IMR-90 (cell line): ENCODE measurements around the gene AFMID. TPM values are rescaled to one million over a fixed set of nuclear protein-coding genes. Genes with fewer than 3 reads are reported as not detected.

ENCODE experiments used
- ATAC-seq: fragments of 200-7000 bp; cut with Tn5 transposase; 2 replicates; pipeline ENCODE4 v1.9.1; 2020; ENCODE audit warnings: low read depth, mild to moderate bottlenecking, moderate library complexity
- BruUV-seq: library from RNA; stranded (reverse); fragments of 400-500 nt; replicated peaks from 2 replicates; lab custom pipeline; 2021; lab: Mats Ljungman, UMichigan
- CTCF ChIA-PET: fragments of 300-600 bp; formaldehyde crosslinking; extraction: SDS; loops from one replicate; lab custom pipeline; 2021; ENCODE audit warnings: antibody characterized with exemption; lab: Yijun Ruan, JAX
- POLR2A ChIA-PET: fragments of 300-600 bp; sonication (Branson Sonifier 250); formaldehyde crosslinking; loops from one replicate; lab custom pipeline; 2022; ENCODE audit warnings: antibody characterized with exemption; ENCODE audit not compliant: unreplicated experiment; lab: Charles Lee
- DNase-seq: peaks from one replicate; pipeline ENCODE4 v3.0.0; 2013
- H2AFZ ChIP-seq: replicated peaks from 2 replicates; pipeline ENCODE3; 2013; ENCODE audit warnings: low read length, mild to moderate bottlenecking; ENCODE audit not compliant: poor library complexity
- H2AK5ac ChIP-seq: 2 replicates; pipeline ENCODE4 v1.6.1; 2013; ENCODE audit warnings: low read depth, low read length, inconsistent platforms
- H2AK9ac ChIP-seq: replicated peaks from 2 replicates; pipeline ENCODE3; 2013; ENCODE audit warnings: mild to moderate bottlenecking, low read depth, low read length, moderate library complexity; ENCODE audit not compliant: poor library complexity
- H2BK120ac ChIP-seq: 2 replicates; pipeline ENCODE4 v1.6.1; 2013; ENCODE audit warnings: low read depth, low read length, inconsistent platforms
- H2BK15ac ChIP-seq: 3 replicates; pipeline ENCODE4 v1.6.1; 2013; ENCODE audit warnings: low read depth, low read length, inconsistent platforms
- H2BK20ac ChIP-seq: 2 replicates; pipeline ENCODE4 v1.6.1; 2013; ENCODE audit warnings: low read depth, mild to moderate bottlenecking, inconsistent platforms, low read length, moderate library complexity
- H2BK5ac ChIP-seq: 2 replicates; pipeline ENCODE4 v1.6.1; 2013; ENCODE audit warnings: mild to moderate bottlenecking, low read depth, low read length, inconsistent platforms; ENCODE audit not compliant: poor library complexity, severe bottlenecking
- H3K14ac ChIP-seq: replicated peaks from 2 replicates; pipeline ENCODE4 v1.6.1; 2013; ENCODE audit warnings: low read depth, low read length, inconsistent platforms
- H3K18ac ChIP-seq: 2 replicates; pipeline ENCODE4 v1.6.1; 2013; ENCODE audit warnings: low read depth, low read length, control low read depth
- H3K23ac ChIP-seq: 2 replicates; pipeline ENCODE4 v1.6.1; 2013; ENCODE audit warnings: low read depth, low read length, inconsistent platforms
- H3K27ac ChIP-seq: 2 replicates; pipeline ENCODE4 v1.5.1; 2013; ENCODE audit warnings: mild to moderate bottlenecking, control low read depth, low read length; ENCODE audit not compliant: insufficient read depth
- H3K27me3 ChIP-seq: 2 replicates; pipeline ENCODE4 v1.6.1; 2013; ENCODE audit warnings: low read length; ENCODE audit not compliant: control insufficient read depth, insufficient read depth
- H3K36me3 ChIP-seq: 2 replicates; pipeline ENCODE4 v1.6.1; 2013; ENCODE audit warnings: low read length, mixed read lengths; ENCODE audit not compliant: control insufficient read depth, insufficient read depth
- H3K4ac ChIP-seq: 2 replicates; pipeline ENCODE4 v1.6.1; 2013; ENCODE audit warnings: low read depth, low read length, inconsistent platforms
- H3K4me1 ChIP-seq: 2 replicates; pipeline ENCODE4 v1.6.1; 2013; ENCODE audit warnings: low read length, mixed read lengths; ENCODE audit not compliant: control insufficient read depth, insufficient read depth
- H3K4me2 ChIP-seq: 2 replicates; pipeline ENCODE4 v1.6.1; 2013; ENCODE audit warnings: low read depth, mild to moderate bottlenecking, control low read depth, low read length, moderate library complexity
- H3K4me3 ChIP-seq: 2 replicates; pipeline ENCODE4 v1.5.1; 2013; ENCODE audit warnings: low read depth, mild to moderate bottlenecking, control low read depth, low read length, moderate library complexity; ENCODE audit not compliant: insufficient read depth
- H3K56ac ChIP-seq: 2 replicates; pipeline ENCODE4 v1.6.1; 2013; ENCODE audit warnings: low read length, inconsistent platforms; ENCODE audit not compliant: insufficient read depth; ENCODE audit errors: extremely low read depth
- H3K79me1 ChIP-seq, 2 experiments: 2 replicates each; pipeline ENCODE4 v1.6.1; 2013; ENCODE audit warnings: low read length in 2 of 2, inconsistent platforms in 1 of 2, low read depth in 1 of 2
- H3K9ac ChIP-seq: 2 replicates; pipeline ENCODE4 v1.6.1; 2013; ENCODE audit warnings: low read depth, low read length, control low read depth
- H3K9me1 ChIP-seq: 2 replicates; pipeline ENCODE4 v1.6.1; 2013; ENCODE audit warnings: low read length, inconsistent platforms; ENCODE audit not compliant: insufficient read depth
- H3K9me3 ChIP-seq: 2 replicates; pipeline ENCODE4 v1.6.1; 2013; ENCODE audit warnings: low read length; ENCODE audit not compliant: control insufficient read depth, insufficient read depth
- H4K20me1 ChIP-seq: 2 replicates; pipeline ENCODE4 v1.6.1; 2013; ENCODE audit warnings: low read length, inconsistent platforms; ENCODE audit not compliant: insufficient read depth
- H4K5ac ChIP-seq: 2 replicates; pipeline ENCODE4 v1.6.1; 2013; ENCODE audit warnings: mild to moderate bottlenecking, low read depth, low read length, control low read depth
- H4K8ac ChIP-seq, 2 experiments: 2 replicates each; pipeline ENCODE4 v1.6.1; 2013; ENCODE audit warnings: low read depth in 2 of 2, low read length in 2 of 2, control low read depth in 1 of 2, inconsistent platforms in 1 of 2
- H4K91ac ChIP-seq: 2 replicates; pipeline ENCODE4 v1.6.1; 2013; ENCODE audit warnings: low read depth, low read length, inconsistent platforms; ENCODE audit not compliant: insufficient read depth
- CHD1 ChIP-seq: IDR thresholded peaks from 2 replicates; pipeline ENCODE4 v1.6.1; 2012; ENCODE audit warnings: low read depth, low read length, improper control_type of control experiment
- FOS ChIP-seq: fragments of 150-350 bp; IDR thresholded peaks from 2 replicates; pipeline ENCODE4 v1.6.1; 2016; ENCODE audit warnings: low read depth, low read length
- MAFK ChIP-seq: IDR thresholded peaks from 2 replicates; pipeline ENCODE4 v1.6.1; 2012; ENCODE audit warnings: low read depth, low read length, improper control_type of control experiment
- NFE2L2 ChIP-seq: fragments of 150-350 bp; IDR thresholded peaks from 2 replicates; pipeline ENCODE4 v1.6.1; 2016; ENCODE audit warnings: low read depth, mild to moderate bottlenecking, low read length
- RAD21 ChIP-seq: IDR thresholded peaks from 2 replicates; pipeline ENCODE4 v1.6.1; 2012; ENCODE audit warnings: low read length, improper control_type of control experiment
- SMC3 ChIP-seq: fragments of 150-350 bp; IDR thresholded peaks from 2 replicates; pipeline ENCODE4 v1.6.1; 2016; ENCODE audit warnings: low read depth, mild to moderate bottlenecking, antibody characterized with exemption, low read length, moderate library complexity
- WGBS, 2 experiments: methylation state at CpG; one replicate each; pipeline versions ENCODE4 v1.1.5 to v1.1.7; 2013; ENCODE audit warnings: missing lambda C conversion rate in 2 of 2; ENCODE audit not compliant: insufficient read length in 1 of 2; ENCODE audit errors: extremely low coverage in 2 of 2; 5-methylcytosine and 5-hydroxymethylcytosine counted together
- dilution Hi-C: fragments of 300-500 bp; cut with HindIII; formaldehyde crosslinking; loops from one replicate; pipeline ENCODE4 v1.14.3; 2018; ENCODE audit warnings: low sequenced_read_pairs; ENCODE audit not compliant: unreplicated experiment
- in situ Hi-C: fragments of 300-500 bp; cut with MboI; formaldehyde crosslinking; loops from 3 replicates; pipeline ENCODE4 v1.14.3; 2019; ENCODE audit warnings: low sequenced_read_pairs, inconsistent platforms, mixed read lengths
- intact Hi-C: fragments of 100-400 bp; cut with micrococcal nuclease; formaldehyde crosslinking; loops from 2 replicates; pipeline ENCODE4 v1.10.0; 2022
- polyA plus RNA-seq, 3 experiments: library from polyadenylated mRNA; depleted of rRNA; stranded (reverse); fragments of >200 nt; gene quantifications; 2 replicates each; pipeline ENCODE4 v1.2.3, GENCODE V29; 2012; ENCODE audit warnings: low replicate concordance in 1 of 3
- total RNA-seq: library from RNA; depleted of rRNA; stranded (reverse); fragments of >200 nt; gene quantifications from 2 replicates; pipeline ENCODE4 v1.2.3, GENCODE V29; 2012

AFMID gene
- total and polyA plus RNA-seq, 2 of the 4 experiments (the other 2 are of a cell fraction): 41.0 to 65.1 TPM

- TF ChIP-seq CHD1: no peak
- no peak for TF ChIP-seq NFE2L2
Measured at GRCh38 chr17:78140169-78141051, 46.8 kb upstream of the AFMID start (continued).

DNA sequence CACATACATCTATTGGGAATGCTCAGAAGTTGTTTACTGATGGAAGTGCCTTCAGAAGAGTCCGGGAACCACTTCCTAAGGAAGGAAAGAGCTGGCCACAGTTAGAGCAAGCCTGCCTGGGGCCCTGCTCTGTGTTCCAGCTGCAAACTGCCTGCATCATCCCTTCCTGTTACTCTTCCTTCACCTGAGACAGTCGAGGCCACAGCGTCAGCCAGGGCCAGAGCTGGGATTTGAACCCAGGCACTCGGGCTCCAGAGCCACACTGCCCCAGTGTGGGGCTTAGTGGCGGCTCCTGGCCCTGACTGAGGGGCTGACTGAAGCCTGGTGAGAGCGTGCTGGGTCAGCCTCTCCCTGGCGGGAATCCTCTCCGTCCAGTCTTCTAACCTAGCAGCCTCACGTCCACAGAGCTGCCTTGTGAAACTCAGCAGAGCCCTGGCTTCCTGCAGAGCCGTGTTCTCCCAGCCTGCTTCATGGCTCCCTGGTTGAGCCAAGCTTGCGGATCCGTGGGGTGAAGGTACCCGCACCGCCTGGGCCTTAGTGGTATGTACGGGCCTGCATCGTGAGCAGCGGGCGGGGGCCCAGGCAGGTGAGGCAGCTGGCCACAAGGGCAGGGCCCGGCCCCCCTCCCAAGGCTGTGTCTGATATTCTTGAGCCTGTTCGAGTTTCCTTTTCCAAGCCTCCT, 45.6 kb upstream of the AFMID start:
- WGBS, 2 experiments: 82% methylated on average over 12 of the region's 20 CpGs; no CpG with 5 or more reads in 1 of the 2 experiments
- CTCF ChIA-PET: no interaction called here
- dilution Hi-C loops: no loop called here

More for the DNA sequence above, 45.6 kb upstream of the AFMID start:
- H3K9me1 ChIP-seq: no peaks in the 10 kb centered on the region
- no peak overlapping the region for H2BK5ac ChIP-seq
- H3K36me3 ChIP-seq: no peaks in the 10 kb centered on the region
- TF ChIP-seq RAD21: no peak
- no peak for TF ChIP-seq FOS
- no peak for TF ChIP-seq SMC3
- TF ChIP-seq MAFK: no peak
- POLR2A ChIA-PET: no interaction called here
- no peak overlapping the region for H3K18ac ChIP-seq
- no peak overlapping the region for H2AK5ac ChIP-seq
- no peaks in the 10 kb centered on the region; the same call in 1 of the 2 replicates for H3K27me3 ChIP-seq
- H2BK20ac ChIP-seq: no peak overlapping the region
- intact Hi-C loops (no loop called here), in situ Hi-C loops (no loop called here)
- no peak overlapping the region for H2AK9ac ChIP-seq
- H3K14ac ChIP-seq: no peak overlapping the region
- no peaks in the 10 kb centered on the region for H3K9me3 ChIP-seq
- no TSS peak for BruUV-seq
- H3K79me1 ChIP-seq: no peaks in the 10 kb centered on the region
- H3K4me3 ChIP-seq: no peak overlapping the region
- H3K23ac ChIP-seq: no peak overlapping the region
- no peak overlapping the region for H4K91ac ChIP-seq
- H3K9ac ChIP-seq: no peak overlapping the region
- H3K4me1 ChIP-seq: peaks cover 3% of the 10 kb centered on the region; the same call in 1 of the 2 replicates
- no peak for DNase-seq
- H4K20me1 ChIP-seq: no peaks in the 10 kb centered on the region
- no peak overlapping the region for H3K27ac ChIP-seq
- no peak for ATAC-seq
- H4K5ac ChIP-seq: no peak overlapping the region
- no peak overlapping the region for H3K4ac ChIP-seq
- H3K56ac ChIP-seq: no peak overlapping the region
- no peak overlapping the region for H4K8ac ChIP-seq
- no peak overlapping the region for H2BK120ac ChIP-seq
- H2AFZ ChIP-seq: no peak overlapping the region
- H3K4me2 ChIP-seq: no peak overlapping the region
- H2BK15ac ChIP-seq: no peak overlapping the region
